Uterus (tissue), 2 donors: ENCODE data around the gene KRT34.

Source experiments
- CTCF ChIP-seq, 4 experiments: fragments of 200-600 bp in 2 of 4; fragments of 450-650 bp in 2 of 4; sonication (generic) in 2 of 4; IDR thresholded peaks; one replicate each; pipeline ENCODE4 v1.5.1; 2016 to 2019; ENCODE audit warnings: antibody characterized with exemption in 4 of 4, mild to moderate bottlenecking in 2 of 4, moderate library complexity in 1 of 4
- POLR2A ChIP-seq, 2 donors: fragments of 450-650 bp; IDR thresholded peaks; one replicate each; pipeline ENCODE4 v1.6.1; 2016; ENCODE audit warnings: antibody characterized with exemption in 2 of 2, mild to moderate bottlenecking in 1 of 2, moderate library complexity in 1 of 2

GRCh38 chr17:41333098-41333497 is 49.0 kb downstream of the KRT34 start:
- TF ChIP-seq POLR2A (IDR thresholded peaks at IDR 0.05) (no peak), CTCF (IDR thresholded peaks at IDR 0.05) (no peak)
